ENCODE data around the gene MN1. TPM values are rescaled to one million over a fixed set of nuclear protein-coding genes. Genes with fewer than 3 reads are reported as not detected.

Gene MN1
- total RNA-seq, 1 donor from 2014 or later: 145 TPM

DNA sequence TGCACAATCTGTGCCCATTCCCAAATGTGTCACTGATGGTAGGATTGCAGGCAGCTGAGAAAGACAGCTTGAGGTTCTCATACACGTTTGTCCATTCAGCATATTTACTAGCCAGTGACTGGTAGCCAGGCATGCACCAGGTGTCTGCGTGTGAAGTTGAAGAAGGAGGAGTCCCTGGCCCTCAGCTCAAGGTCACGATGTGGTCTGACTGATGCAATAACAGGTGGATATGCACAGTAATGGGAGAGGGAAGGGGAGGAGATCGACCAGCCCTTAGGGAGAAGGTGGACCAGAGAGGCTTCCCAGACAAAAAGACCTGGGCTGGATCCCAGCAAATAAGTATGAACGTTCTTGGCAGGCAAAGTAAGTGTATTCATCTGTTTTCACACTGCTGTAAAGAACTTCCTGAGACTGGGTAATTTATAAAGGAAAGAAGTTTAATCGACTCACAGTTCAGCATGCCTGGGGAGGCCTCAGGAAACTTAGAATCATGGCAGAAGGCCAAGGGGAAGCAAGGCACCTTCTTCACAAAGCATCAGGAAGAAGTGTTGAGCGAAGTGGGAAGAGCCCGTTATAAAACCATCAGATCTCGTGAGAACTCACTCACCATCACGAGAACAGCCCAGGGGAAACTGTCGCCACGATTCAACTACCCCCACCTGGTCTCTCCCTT, 96.0 kb downstream of the MN1 start:
- Mint-ChIP-seq H3K27ac (ENCODE audit: unreplicated experiment) (no peak overlapping the region), H3K9me3 (ENCODE audit: unreplicated experiment) (peaks cover 3% of the 10 kb centered on the region), H3K4me3 (ENCODE audit: unreplicated experiment) (no peak overlapping the region), H3K36me3 (ENCODE audit: unreplicated experiment) (no peaks in the 10 kb centered on the region), H3K27me3 (ENCODE audit: unreplicated experiment) (no peaks in the 10 kb centered on the region), H3K4me1 (ENCODE audit: unreplicated experiment) (no peaks in the 10 kb centered on the region)
- TF ChIP-seq, protein P1, sequence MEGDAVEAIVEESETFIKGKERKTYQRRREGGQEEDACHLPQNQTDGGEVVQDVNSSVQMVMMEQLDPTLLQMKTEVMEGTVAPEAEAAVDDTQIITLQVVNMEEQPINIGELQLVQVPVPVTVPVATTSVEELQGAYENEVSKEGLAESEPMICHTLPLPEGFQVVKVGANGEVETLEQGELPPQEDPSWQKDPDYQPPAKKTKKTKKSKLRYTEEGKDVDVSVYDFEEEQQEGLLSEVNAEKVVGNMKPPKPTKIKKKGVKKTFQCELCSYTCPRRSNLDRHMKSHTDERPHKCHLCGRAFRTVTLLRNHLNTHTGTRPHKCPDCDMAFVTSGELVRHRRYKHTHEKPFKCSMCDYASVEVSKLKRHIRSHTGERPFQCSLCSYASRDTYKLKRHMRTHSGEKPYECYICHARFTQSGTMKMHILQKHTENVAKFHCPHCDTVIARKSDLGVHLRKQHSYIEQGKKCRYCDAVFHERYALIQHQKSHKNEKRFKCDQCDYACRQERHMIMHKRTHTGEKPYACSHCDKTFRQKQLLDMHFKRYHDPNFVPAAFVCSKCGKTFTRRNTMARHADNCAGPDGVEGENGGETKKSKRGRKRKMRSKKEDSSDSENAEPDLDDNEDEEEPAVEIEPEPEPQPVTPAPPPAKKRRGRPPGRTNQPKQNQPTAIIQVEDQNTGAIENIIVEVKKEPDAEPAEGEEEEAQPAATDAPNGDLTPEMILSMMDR (IDR thresholded peaks at IDR 0.05): no peak
- DNase-seq (ENCODE audit: extremely low spot score, unreplicated experiment): no peak

DNA sequence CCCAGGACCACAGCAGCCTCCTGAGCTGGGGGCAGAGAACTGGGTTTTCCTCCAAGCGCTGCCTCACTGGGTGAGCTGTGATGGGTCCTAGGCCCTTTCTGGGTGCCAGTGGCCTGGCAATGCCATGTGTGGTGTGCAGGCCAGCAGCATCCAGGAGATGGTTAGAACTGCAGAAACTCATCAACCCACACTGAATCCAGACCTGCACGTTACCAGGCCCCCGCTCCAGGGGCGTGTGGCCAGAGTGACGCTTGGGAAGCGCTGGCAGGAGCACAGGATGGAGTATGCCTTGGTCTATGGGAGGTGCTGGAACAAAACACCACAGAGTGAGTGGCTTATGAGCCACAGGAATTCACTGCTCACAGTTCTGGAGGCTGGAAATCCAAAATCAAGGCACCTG, 97.0 kb downstream of the MN1 start:
- Mint-ChIP-seq H3K36me3 (ENCODE audit: unreplicated experiment) (no peaks in the 10 kb centered on the region), H3K4me1 (ENCODE audit: unreplicated experiment) (no peaks in the 10 kb centered on the region), H3K4me3 (ENCODE audit: unreplicated experiment) (no peak overlapping the region), H3K9me3 (ENCODE audit: unreplicated experiment) (peaks cover 3% of the 10 kb centered on the region), H3K27ac (ENCODE audit: unreplicated experiment) (no peak overlapping the region), H3K27me3 (ENCODE audit: unreplicated experiment) (no peaks in the 10 kb centered on the region)
- DNase-seq (ENCODE audit: extremely low spot score, unreplicated experiment): no peak
- TF ChIP-seq, protein P1 (IDR thresholded peaks at IDR 0.05): no peak

DNA sequence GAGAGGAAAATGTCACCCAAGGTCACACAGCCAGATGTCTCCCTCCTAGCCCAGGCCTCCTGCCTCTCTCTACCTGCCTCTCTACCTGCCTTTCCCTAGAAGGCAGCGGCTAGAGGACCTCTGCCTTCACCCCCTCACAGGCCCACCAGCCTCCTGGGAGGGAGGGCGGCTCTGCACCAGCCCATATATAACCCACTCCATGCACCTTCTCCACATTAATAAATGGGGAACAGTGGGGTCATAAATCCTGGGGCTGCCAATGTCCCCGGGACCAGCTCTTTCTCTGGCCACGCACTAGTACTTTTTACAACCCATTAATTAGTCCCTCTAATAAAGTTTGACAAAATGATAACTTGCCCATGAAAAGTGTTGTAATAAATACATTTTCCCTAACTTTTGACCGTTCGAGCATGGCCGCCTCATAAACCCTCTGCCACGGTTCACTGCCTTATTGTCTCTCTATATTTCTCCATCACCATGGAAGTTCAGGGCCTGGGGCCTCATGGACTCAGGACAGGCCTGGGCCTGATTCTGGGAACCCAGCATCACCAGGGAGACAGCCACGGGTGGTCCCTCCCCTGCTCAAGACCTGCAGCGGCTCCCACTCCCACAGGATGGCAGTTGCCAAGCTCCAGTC, 102.1 kb downstream of the MN1 start:
- no peak overlapping the region for H3K4me3 Mint-ChIP-seq (ENCODE audit: unreplicated experiment)
- DNase-seq (ENCODE audit: extremely low spot score, unreplicated experiment): no peak
- H3K27ac Mint-ChIP-seq (ENCODE audit: unreplicated experiment): no peak overlapping the region
- no peaks in the 10 kb centered on the region for H3K27me3 Mint-ChIP-seq (ENCODE audit: unreplicated experiment)
- TF ChIP-seq, protein P1 (IDR thresholded peaks at IDR 0.05): no peak
- no peaks in the 10 kb centered on the region for H3K4me1 Mint-ChIP-seq (ENCODE audit: unreplicated experiment)
- peaks cover 8% of the 10 kb centered on the region for H3K9me3 Mint-ChIP-seq (ENCODE audit: unreplicated experiment)
- H3K36me3 Mint-ChIP-seq (ENCODE audit: unreplicated experiment): peaks cover 4% of the 10 kb centered on the region

DNA sequence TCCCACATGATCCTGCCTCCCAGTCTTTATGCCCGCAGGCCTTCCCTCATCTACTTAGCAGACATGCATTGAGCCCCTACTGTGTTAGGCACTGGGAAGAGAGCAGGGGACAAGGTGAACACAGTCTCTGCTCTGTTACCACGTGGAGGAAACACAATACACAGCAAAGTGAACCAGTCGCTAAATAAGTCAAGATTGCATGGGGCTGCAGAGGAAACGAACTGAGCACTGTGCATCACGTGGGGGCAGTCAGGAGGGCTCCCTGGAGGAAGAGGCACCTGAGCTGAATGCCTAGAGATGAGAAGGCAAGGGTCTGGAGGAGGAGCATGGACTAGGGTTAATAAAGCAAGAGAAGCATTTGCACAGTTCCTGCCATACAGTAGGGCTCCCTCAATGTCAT, 102.7 kb downstream of the MN1 start:
- Mint-ChIP-seq H3K27me3 (ENCODE audit: unreplicated experiment) (no peaks in the 10 kb centered on the region), H3K27ac (ENCODE audit: unreplicated experiment) (no peak overlapping the region), H3K4me3 (ENCODE audit: unreplicated experiment) (no peak overlapping the region), H3K4me1 (ENCODE audit: unreplicated experiment) (no peaks in the 10 kb centered on the region), H3K9me3 (ENCODE audit: unreplicated experiment) (peaks cover 7% of the 10 kb centered on the region), H3K36me3 (ENCODE audit: unreplicated experiment) (peaks cover 4% of the 10 kb centered on the region)
- no peak for DNase-seq (ENCODE audit: extremely low spot score, unreplicated experiment)
- TF ChIP-seq, protein P1 (IDR thresholded peaks at IDR 0.05): no peak

Other genes starting within 250 kb of the MN1 start
- gene PITPNB, start 117.5 kb upstream of the MN1 start, total RNA-seq: 86.6 and 86.7 TPM in 2 replicates